C4-2B (cell line): ENCODE measurements around the gene CD37.

Experiments
- H3K27ac ChIP-seq: fragments of 450-650 bp; 2 replicates; pipeline ENCODE4 v1.5.1; 2017
- CTCF ChIP-seq: fragments of 450-650 bp; conservative IDR thresholded peaks from 2 replicates; pipeline ENCODE4 v1.5.1; 2017; ENCODE audit warnings: mild to moderate bottlenecking
- ZFX ChIP-seq: fragments of 450-650 bp; IDR thresholded peaks from 2 replicates; pipeline ENCODE4 v1.6.1; 2017

CD37 gene

GRCh38 chr19:49333418-49333805 lies 1.8 kb upstream of the CD37 start:
- H3K27ac ChIP-seq: no peak overlapping the region
- TF ChIP-seq CTCF (no peak), ZFX (no peak)

- TF ChIP-seq ZFX: no peak
- TF ChIP-seq CTCF: no peak
These were observed 1.4 kb upstream of the CD37 start for GRCh38 chr19:49333811-49334288.

GRCh38 chr19:49335784-49336481 lies 727 bp downstream of the CD37 start:
- TF ChIP-seq ZFX (no peak), CTCF (no peak)
- H3K27ac ChIP-seq: no peak overlapping the region

More at GRCh38 chr19:49333811-49334288, 1.4 kb upstream of the CD37 start:
- H3K27ac ChIP-seq: no peak overlapping the region

GRCh38 chr19:49336482-49337266 lies 1.5 kb downstream of the CD37 start:
- H3K27ac ChIP-seq: no peak overlapping the region
- no peak for TF ChIP-seq CTCF
- no peak for TF ChIP-seq ZFX

GRCh38 chr19:49337267-49338022 lies 2.2 kb downstream of the CD37 start:
- TF ChIP-seq ZFX (no peak), CTCF (no peak)
- H3K27ac ChIP-seq: no peak overlapping the region

- H3K27ac ChIP-seq: no peak overlapping the region
- TF ChIP-seq ZFX (no peak), CTCF (no peak)
These were observed 2.9 kb downstream of the CD37 start for GRCh38 chr19:49338023-49338677.
